Glomerular endothelial cell (primary cell): Measurements from ENCODE around the gene TP63. TPM values are rescaled to one million over a fixed set of nuclear protein-coding genes. Genes with fewer than 3 reads are reported as not detected.
"Not testable (repeated sequence)": the region's sequence is repeated elsewhere in the genome, so short reads cannot be mapped to it uniquely, and the experiment has no call there.

Experiments used
- DNase-seq: peaks from one replicate; pipeline ENCODE4 v3.0.0-alpha.2; 2011; ENCODE audit warnings: low read depth, low spot score; ENCODE audit errors: extremely low read depth
- total RNA-seq: library from RNA; depleted of rRNA; stranded (reverse); fragments of >200 nt; gene quantifications from 2 replicates; pipeline ENCODE4 v1.2.3, GENCODE V29; 2015

The TP63 gene
- total RNA-seq, 1 donor from 2014 or later, result 0.53 TPM

DNA sequence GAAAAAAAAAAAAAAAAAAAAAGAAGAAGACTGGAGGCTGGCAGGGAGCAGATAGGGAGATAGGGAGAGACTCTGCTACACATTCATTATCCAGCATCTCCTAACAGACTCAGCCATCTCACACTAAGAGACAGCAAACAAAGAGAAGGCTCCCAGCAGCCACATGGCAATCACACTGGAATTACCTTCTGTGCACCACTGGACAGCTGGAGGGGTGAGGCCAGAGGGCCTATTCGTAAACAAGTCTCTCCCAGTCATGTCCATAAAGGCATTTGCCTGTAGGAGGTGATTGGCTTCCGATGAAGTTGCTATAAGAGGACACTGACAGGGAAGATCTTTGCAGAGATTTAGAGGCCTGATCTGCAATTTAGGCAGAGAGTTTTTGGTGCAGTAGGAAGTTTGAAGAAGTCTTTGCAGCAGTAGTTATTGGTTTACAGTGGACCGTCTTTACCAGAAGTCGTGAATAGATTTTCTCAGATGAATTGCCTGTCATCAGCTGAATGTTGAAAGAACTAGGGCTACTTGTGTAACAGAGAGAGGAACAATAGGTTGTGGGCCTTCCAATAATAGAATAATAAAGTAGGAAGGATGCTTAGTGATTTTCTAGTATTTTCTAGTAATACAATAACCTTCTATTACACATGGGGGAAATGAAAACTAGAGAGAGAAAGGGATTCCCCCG, 89.7 kb downstream of the TP63 start:
- DNase-seq, result no peak

- DNase-seq, result no peak
Measured at GRCh38 chr3:189721873-189722665, 90.9 kb downstream of the TP63 start.

DNA sequence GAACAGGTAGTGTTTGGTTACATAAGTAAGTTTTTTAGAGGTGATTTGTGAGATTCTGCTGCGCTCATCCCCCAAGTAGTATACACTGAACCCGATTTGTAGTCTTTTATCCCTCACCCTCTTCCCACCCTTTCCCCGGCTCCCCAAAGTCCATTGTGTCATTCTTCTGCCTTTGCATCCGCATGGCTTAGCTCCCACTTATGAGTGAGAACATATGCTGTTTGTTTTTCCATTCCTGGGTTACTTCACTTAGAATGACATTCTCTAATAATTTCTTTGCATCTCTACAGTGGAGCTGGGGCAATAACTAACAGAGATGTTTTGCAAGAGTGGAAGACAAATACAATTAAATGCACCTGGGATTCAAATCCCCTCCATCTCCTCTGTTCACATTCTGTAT, 93.2 kb downstream of the TP63 start:
- no peak for DNase-seq

DNA sequence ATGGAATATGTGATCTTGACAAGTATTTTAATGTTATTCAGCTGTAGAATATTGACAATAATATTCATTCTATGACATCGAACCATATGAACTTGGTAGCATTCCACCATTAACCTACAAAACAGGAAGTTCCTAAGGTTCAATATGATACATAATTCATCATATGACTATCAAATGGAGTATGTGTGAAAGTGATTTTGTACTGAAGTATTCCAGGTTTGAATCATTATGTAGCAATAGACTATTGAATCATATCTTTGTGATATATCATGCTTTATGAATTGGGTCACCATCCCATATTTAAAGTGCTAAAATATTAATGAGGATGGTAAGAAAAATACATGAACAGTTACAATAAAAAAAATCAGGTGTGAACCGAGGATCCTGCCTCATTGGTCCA, 95.1 kb downstream of the TP63 start:
- DNase-seq, result no peak

DNA sequence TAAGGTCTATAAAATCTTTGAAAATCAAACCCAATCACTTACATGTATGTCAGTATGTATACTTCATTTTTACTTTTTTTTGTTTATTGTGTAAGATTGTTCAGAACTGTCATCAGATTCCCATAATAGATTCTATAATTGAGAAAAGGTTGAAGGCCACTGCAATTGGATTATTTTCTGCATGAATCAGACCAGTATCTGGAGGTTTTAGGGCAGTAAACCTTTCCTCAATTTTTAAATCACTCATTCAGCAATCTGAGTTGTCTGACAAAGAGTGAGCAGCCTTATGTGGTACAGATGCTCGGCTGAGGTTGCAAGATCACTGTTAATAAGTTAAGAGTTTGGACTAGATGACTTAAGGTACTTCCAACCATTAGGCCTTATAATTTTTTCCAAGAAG, 96.0 kb downstream of the TP63 start:
- DNase-seq, result no peak

DNA sequence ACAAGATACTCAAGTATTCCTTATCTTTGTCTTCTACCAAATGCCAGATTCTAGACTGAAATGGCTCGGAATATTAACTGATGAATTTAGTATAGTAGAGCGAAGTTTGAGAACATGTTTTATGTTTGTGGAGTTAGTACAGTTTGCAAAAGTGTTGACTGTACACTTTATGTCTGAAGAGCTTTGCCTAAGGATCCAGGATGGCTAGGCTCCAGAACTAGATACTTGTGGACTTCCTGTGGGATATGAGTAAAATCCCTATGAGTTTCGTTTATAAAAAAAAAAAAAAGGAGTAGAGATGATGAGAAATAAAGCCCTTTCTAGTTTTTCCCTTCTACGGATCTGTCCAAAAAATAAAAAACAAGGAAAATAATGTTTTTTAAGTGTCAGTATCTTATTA, 96.7 kb downstream of the TP63 start:
- no peak for DNase-seq

GRCh38 chr3:189728915-189729314, 97.7 kb downstream of the TP63 start:
- no peak for DNase-seq

DNA sequence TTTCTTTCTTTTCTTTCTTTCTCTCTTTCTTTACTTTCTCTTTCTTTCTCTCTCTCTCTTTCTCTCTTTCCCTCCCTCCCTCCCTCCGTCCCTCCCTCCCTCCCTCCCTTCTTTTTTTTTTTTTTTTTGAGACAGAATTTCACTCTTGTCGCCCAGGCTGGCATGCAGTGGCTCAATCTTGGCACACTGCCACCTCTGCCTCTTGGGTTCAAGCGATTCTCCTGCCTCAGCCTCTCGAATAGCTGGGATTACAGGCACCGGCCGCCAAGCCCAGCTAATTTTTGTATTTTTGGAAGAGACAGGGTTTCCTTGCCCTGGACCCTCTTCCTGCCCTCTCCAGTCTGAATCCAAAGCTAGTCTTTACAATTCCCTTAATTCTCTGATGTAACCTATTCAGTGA, 102.9 kb downstream of the TP63 start:
- DNase-seq, result no peak

DNA sequence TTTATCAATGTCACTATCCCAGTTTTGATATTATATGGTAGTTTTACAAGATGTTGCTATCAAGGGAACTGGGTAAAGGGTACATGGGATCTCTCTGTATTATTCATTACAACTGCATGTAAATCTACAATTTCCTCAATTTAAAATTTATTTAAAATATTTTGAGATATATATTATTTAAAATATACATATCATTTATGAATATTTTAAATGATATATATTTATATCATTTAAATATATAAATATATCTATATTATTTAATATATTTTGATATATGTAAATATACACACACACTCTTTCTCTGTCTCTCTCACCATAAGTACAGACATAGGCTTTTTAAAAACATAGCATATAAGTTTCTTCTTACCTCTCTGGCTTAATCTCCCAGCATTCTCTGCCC, 104.7 kb downstream of the TP63 start:
- no peak for DNase-seq

DNA sequence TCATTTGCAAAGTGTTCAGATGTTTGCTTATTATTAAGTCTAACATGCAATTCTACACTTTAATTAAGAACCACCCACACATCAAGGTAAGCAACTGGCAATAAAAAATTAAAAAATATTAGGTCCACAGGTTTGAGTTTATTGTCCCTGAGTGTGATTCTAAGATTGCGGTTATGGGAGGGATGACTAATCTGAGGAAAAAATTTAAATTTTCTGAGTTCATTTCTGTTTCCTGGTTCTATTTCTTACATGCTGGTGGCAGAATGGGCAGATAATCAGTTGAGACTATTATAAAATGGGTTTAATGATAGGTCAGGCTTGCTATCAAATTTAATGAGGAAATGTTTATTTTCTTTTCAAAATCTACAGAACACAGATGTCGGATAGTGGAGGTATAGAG, 105.9 kb downstream of the TP63 start:
- DNase-seq, result no peak

- DNase-seq, result no peak
Measured at GRCh38 chr3:189737619-189738018, 106.4 kb downstream of the TP63 start.

DNA sequence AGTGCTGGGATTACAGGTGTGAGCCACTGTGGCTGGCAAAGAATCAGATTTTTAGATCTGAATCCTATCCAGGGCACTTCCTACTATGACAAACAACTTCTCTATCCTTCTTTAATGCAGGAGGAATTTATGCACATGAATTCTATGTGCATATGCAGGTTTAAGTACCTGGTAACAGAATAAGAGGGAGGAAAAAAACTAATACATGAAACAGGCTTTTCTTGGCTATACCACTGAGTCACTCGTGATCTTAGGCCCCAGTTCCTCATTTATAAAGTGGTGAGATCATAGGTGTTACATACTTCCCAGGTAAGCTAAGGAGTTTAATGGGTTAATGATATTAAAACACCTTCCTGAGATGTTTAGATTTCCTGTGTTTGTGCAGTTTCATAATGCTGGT, 108.2 kb downstream of the TP63 start:
- no peak for DNase-seq

DNA sequence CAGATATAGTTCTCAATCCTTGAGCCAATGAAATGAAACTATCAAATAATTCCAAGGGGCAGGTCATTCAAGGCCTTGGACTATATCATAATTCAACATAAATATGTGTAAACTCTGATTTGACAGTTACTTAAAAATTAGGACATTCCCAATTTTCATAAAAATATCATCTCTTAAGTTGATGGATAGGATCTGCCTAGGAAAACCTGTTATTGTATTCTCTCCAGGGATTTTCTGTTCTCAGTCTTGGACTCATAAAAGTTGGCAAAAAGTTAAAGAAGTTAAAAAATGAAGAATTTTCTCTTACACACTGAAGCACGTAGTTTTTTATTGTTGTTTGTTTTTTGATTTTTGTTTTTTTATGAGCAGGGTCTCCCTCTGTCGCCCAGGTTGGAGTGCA, 109.0 kb downstream of the TP63 start:
- no peak for DNase-seq

- no peak for DNase-seq
Measured at GRCh38 chr3:189744235-189744634, 113.0 kb downstream of the TP63 start.

DNA sequence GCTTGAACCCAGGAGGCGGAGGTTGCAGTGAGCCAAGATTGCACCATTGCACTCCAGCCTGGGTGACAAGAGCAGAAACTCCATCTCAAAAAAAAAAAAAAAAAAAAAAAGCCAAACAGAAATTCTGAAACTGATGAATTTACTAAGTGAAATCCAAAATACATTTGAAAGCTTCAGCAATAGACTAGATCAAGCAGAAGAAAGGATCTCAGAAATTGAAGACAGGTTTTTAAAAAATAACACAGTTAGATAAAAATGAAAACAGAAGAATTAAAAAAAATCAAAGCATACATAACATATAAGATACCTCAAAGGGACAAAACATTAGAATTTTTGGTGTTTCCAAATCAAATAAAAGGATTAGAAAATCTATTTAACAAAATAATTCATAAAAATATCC, 114.4 kb downstream of the TP63 start:
- no peak for DNase-seq

- DNase-seq, result no peak
Measured at GRCh38 chr3:189748046-189748445, 116.9 kb downstream of the TP63 start.

DNA sequence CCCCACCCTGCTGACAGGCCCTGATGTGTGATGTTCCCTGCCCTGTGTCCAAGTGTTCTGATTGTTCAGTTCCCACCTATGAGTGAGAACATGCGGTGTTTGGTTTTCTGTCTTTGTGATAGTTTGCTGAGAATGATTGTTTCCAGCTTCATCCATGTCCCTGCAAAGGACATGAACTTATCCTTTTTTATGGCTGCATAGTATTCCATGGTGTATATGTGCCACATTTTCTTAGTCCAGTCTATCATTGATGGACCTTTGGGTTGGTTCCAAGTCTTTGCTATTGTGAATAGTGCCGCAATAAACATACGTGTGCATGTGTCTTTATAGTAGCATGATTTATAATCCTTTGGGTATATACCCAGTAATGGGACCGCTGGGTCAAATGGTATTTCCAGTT, 119.8 kb downstream of the TP63 start:
- not testable (repeated sequence) for DNase-seq

DNA sequence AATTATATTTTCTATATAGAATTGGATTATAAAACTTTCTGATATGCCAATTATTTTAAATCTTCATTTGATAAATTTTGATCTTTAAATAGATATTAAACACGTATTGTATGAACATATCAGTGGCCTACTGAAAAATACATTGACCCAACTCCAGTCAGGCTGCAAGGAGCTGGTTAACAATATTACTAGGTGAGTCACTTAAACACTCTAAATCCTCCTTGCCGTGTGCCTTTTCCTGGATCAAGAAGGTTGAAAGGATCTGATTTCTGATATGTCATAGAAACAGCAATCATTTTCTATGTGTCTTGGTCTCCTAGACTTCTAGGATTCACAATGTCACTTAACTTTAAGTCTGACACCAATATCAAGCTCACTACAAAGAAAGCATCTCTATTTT, 123.2 kb downstream of the TP63 start:
- no peak for DNase-seq

DNA sequence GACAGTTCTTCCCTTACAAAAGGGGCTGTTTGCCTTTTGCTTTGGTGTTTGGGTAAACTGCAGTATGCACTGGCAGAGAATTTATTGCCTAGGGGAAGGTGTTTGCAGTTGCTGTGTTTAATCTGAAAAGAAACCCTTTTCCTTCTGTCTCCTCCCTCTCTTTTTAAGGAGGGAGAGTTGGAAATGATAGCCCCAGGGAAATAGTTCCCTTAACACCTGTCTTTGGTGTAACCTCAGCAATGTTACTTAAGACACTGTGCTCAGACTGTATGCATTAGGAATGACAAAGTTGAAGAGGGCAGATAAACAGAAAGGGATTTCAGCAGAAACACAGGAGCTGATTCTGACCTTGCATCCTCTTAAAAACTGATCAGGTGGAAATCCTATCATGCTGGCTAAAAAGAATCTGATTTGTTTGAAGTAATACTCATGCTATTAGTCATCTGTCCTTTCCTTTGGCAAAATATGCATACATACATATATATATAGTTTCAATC, 125.4 kb downstream of the TP63 start:
- no peak for DNase-seq

DNA sequence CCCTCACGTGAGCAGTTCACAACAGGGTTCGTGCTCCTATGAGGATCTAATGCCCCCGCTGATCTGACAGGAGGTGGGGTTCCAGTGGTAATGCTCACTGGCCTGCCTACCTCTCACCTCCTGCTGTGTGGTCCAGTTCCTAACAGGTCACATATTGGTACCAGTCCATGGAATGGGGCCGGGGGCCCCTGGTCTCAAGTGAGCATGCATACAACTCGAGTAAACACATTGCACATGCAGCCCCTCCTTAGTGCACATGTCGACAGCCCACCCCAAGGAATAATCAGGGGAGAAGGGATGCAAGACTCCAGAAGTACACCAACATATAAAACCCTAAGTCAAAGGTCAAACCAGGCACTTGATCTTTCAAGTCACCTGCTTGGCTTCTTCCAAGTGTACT, 127.0 kb downstream of the TP63 start:
- no peak for DNase-seq

GRCh38 chr3:189766416-189766815, 135.2 kb downstream of the TP63 start:
- no peak for DNase-seq

GRCh38 chr3:189771842-189772450, 140.8 kb downstream of the TP63 start:
- DNase-seq, result no peak
